Coronary artery (tissue), 2 donors: ENCODE results near the gene AP3B1.
"Not testable (repeated sequence)": the region's sequence is repeated elsewhere in the genome, so short reads cannot be mapped to it uniquely, and the experiment has no call there.

Source experiments
- DNase-seq: peaks from one replicate; pipeline ENCODE4 v3.0.0-alpha.2; 2017; ENCODE audit warnings: low spot score
- H3K27ac ChIP-seq, 2 donors: fragments of 200-600 bp; sonication (generic); one replicate each; pipeline ENCODE4 v1.5.1; 2016 to 2019
- H3K4me3 ChIP-seq: fragments of 200-600 bp; sonication (generic); 2 replicates; pipeline ENCODE4 v1.5.1; 2016; ENCODE audit warnings: mild to moderate bottlenecking, moderate library complexity
- TF ChIP-seq, protein P1 (sequence below): fragments of 200-600 bp; sonication (generic); IDR thresholded peaks from one replicate; pipeline ENCODE4 v1.5.1; 2019; ENCODE audit warnings: antibody characterized with exemption

AP3B1 gene

DNA sequence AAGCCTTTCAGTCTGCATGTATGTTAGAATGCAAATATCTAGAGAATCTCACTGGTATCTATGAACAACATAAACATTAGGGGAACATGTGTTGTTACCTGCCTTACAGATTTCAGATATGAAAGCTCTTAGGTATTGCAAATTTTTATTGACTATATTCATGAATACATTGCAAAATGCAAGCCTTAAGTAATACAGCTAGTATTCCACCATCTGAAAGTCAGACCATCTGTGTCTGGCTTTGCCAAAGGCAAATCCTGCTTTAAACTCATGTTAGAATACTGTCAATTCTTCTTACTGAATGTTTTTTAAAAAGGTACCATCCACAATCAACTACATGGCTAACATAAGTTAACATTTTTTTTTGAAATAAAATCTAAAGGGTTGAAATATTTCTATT is 215.6 kb downstream of the AP3B1 start:
- Histone ChIP-seq H3K4me3 (no peak overlapping the region), H3K27ac (no peak overlapping the region)
- DNase-seq = no peak
- TF ChIP-seq, protein P1, sequence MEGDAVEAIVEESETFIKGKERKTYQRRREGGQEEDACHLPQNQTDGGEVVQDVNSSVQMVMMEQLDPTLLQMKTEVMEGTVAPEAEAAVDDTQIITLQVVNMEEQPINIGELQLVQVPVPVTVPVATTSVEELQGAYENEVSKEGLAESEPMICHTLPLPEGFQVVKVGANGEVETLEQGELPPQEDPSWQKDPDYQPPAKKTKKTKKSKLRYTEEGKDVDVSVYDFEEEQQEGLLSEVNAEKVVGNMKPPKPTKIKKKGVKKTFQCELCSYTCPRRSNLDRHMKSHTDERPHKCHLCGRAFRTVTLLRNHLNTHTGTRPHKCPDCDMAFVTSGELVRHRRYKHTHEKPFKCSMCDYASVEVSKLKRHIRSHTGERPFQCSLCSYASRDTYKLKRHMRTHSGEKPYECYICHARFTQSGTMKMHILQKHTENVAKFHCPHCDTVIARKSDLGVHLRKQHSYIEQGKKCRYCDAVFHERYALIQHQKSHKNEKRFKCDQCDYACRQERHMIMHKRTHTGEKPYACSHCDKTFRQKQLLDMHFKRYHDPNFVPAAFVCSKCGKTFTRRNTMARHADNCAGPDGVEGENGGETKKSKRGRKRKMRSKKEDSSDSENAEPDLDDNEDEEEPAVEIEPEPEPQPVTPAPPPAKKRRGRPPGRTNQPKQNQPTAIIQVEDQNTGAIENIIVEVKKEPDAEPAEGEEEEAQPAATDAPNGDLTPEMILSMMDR = no peak

DNA sequence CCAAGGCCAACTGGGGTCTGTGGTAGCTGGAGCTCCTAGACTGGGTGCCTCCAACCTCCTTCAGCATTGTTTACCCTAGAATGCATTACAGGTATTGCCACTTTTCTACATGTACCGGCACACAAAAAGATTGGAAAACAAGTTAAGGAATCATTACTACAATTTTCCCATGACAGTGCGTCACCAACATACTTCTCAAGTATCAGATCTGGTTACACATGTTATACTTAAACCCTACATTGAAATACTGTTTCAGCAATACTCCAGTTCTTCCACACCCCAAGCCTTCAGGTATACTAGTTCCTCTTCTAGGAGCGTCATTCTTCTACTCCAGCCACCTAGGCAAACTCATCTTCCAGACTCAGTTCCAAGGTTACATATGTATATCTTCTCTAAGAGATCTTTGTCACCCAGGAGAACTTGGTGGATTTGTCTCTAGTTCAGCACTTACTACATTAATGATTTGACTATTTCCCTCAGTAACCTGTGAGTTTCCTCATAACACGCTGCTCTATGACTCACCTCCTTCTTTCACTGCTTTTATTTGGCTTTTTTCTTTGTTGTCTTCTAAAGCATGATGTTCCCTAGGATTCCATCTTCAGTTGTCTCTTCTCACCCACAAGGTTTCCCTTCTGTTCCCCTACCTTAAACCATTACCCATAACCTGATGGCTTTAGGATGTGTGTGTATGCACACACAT is 217.0 kb downstream of the AP3B1 start:
- H3K27ac ChIP-seq = no peak overlapping the region
- DNase-seq = no peak
- H3K4me3 ChIP-seq = no peak overlapping the region
- TF ChIP-seq, protein P1 = no peak

DNA sequence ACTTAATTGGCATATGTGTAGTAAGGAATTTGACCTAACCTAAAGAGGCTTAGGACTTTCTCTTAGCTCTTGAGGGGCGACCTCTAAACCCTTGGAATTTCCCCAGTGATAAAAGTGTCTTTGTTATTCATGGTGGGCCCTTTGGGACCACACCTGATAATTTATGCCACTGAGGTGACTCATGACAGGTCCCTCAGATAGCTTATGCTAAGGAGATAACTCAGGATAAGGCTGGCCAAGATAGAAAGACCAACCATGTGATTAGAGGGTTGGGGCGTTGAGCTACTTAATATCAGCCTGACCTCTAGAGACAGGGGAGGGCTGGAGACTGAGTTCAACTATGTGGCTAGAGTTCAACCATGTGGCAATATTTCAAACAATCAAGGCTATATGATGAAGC is 218.1 kb downstream of the AP3B1 start:
- TF ChIP-seq, protein P1 = no peak
- no peak for DNase-seq
- H3K27ac ChIP-seq = no peak overlapping the region
- H3K4me3 ChIP-seq = no peak overlapping the region

DNA sequence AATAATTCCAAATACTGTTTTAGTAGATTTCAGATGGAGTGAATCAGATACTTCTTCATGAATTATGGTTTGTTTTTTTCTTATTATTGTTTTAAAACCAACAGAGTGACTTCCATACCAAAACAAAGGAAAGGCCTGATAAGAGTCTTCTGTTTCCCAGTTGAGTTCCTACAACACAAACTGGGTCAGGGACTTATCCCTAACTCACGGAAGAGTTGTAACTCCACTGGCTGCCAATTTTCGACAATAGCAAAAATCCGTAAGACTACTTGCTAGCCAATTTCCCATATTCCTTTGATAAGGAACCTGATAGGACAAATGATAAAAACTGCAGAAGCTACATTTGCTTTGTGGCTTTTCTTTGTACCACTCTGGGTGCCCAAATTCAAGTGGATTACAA is 219.2 kb downstream of the AP3B1 start:
- Histone ChIP-seq H3K27ac (no peak overlapping the region), H3K4me3 (no peak overlapping the region)
- TF ChIP-seq, protein P1 = no peak
- no peak for DNase-seq

DNA sequence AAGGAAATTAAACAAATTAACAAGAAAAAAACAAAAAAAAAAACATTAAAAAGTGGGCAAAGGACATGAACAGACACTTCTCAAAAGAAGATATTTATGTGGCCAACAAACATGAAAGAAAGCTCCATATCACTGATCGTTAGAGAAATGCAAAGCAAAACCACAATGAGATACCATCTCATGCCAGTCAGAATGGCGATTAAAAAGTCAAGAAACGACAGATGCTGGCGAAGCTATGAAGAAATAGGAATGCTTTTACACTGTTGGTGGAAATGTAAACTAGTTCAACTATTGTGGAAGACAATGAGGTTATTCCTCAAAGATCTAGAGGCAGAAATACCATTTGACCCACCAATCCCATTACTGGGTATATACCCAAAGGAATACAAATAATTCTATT is 223.8 kb downstream of the AP3B1 start:
- H3K4me3 ChIP-seq, H3K27ac ChIP-seq, DNase-seq: not testable (repeated sequence)

DNA sequence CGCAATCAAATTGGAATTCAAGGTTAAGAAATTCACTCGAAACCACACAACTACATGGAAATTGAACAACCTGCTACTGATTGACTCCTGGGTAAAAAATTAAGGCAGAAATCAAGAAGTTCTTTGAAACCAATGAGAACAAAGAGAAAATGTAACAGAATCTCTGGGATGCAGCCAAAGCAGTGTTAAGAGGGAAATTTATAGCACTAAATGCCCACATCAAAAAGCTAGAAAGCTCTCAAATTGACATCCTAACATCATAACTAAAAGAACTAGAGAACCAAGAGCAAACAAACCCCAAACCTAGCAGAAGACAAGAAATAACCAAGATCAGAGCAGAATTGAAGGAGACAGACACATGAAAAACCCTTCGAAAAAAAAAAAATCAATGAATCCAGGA is 226.9 kb downstream of the AP3B1 start:
- not testable (repeated sequence) for H3K27ac ChIP-seq, DNase-seq, H3K4me3 ChIP-seq

DNA sequence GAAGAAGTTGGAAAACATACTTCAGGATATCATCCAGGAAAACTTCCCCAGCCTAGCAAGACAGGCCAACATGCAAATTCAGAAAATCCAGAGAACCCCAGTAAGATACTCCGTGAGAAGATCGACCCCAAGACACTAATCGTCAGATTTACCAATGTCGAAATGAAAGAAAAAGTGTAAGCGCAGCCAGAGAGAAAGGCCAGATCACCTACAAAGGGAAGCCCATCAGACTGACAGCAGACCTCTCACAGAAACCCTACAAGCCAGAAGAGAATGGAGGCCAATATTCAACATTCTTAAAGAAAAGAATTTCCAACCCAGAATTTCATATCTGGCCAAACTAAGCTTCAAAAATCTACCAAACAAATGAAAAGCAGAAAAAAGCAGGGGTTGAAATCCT is 227.8 kb downstream of the AP3B1 start:
- H3K4me3 ChIP-seq, H3K27ac ChIP-seq, DNase-seq: not testable (repeated sequence)

DNA sequence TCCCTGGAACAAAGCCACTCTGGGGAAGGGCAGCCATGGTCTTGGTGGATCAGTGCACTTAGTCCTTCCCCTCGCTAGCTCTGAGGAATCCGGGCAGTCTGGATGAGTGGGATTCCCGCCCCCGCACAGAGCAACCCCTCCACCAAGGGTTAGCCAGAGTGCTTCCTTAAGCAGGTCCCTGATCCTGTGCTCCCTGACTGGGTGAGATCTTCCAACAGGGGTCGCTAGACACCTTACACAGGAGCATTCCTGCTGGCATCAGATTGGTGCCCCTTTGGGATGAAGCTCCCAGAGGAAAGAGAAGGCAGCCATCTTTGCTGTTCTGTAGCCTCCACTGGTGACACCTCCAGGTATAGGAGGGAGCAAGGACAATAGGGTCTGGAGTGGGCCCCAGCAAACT is 228.8 kb downstream of the AP3B1 start:
- no peak overlapping the region for H3K4me3 ChIP-seq
- TF ChIP-seq, protein P1 = no peak
- no peak overlapping the region for H3K27ac ChIP-seq
- DNase-seq = no peak

DNA sequence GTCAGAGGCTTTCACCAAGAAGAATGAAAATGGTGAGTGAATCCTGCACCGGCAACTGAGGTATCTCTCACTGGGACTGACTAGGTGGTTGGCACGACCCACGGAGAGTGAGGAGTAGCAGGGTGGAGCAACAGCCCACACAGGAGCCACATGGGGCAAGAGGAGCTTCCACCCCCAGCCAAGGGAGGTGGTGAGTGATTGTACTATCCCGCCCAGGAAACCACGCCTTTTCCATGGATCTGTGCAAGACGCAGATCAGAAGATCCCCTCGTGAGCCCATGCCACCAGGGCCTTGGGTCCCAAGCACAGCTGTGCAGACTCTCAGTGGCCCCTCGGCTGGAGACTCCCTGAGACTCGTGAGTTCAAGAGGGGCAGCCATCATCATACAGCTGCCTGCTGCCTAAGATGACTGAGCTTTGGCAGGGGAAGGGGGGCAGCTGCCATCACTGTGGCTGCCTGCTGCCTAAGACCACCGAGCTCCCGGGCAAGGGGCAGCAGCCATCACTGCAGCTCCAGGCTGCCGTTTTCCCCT is 229.5 kb downstream of the AP3B1 start:
- no peak for DNase-seq
- TF ChIP-seq, protein P1 = no peak
- Histone ChIP-seq H3K27ac (no peak overlapping the region), H3K4me3 (no peak overlapping the region)
